ENCODE data around the gene SERTAD2.

Gene SERTAD2

GRCh38 chr2:64685430-64685829 lies 31.7 kb upstream of the SERTAD2 start:
- TF ChIP-seq, protein P1, sequence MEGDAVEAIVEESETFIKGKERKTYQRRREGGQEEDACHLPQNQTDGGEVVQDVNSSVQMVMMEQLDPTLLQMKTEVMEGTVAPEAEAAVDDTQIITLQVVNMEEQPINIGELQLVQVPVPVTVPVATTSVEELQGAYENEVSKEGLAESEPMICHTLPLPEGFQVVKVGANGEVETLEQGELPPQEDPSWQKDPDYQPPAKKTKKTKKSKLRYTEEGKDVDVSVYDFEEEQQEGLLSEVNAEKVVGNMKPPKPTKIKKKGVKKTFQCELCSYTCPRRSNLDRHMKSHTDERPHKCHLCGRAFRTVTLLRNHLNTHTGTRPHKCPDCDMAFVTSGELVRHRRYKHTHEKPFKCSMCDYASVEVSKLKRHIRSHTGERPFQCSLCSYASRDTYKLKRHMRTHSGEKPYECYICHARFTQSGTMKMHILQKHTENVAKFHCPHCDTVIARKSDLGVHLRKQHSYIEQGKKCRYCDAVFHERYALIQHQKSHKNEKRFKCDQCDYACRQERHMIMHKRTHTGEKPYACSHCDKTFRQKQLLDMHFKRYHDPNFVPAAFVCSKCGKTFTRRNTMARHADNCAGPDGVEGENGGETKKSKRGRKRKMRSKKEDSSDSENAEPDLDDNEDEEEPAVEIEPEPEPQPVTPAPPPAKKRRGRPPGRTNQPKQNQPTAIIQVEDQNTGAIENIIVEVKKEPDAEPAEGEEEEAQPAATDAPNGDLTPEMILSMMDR (conservative IDR thresholded peaks at IDR 0.05; ENCODE audit: low read depth, low read length), result no peak
- no peak for DNase-seq (ENCODE audit: low read depth)
- H3K4me3 ChIP-seq (ENCODE audit: low read length), result no peak overlapping the region

DNA sequence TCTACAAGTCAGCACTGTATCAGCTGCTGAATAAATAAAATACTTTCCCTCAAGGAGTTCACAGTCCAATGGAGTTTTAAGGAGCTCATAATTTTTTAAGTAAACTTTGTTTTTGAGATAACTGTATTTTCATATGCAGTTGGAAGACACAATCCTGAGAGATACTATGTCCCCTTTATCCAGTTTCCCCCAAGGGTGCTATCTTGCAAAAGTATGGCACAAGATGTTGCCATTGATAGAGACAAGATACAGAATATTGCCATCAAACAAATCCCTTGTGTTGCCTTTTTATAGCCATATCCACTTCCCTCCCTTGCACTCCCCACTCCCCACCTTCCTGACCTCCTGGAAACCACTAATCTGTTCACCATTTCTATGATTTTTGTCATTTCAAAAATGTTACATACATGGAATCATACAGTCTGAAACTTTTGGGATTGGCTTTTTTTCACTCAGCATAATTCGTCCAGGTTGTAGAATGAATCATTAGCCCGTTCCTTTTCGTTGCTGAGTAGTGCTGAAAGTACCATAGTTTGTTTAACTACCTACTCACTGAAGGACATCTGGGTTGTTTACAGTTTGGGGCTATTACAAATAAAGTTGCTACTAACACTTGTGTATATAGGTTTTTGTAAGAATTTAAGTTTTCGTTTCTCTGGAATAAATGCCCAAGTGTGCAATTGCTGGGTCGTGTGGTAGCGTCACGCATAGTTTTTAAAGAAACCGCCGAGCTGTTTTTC lies 30.2 kb upstream of the SERTAD2 start:
- DNase-seq (ENCODE audit: low read depth), result no peak
- TF ChIP-seq, protein P1 (conservative IDR thresholded peaks at IDR 0.05; ENCODE audit: low read depth, low read length), result no peak
- no peak overlapping the region for H3K4me3 ChIP-seq (ENCODE audit: low read length)

DNA sequence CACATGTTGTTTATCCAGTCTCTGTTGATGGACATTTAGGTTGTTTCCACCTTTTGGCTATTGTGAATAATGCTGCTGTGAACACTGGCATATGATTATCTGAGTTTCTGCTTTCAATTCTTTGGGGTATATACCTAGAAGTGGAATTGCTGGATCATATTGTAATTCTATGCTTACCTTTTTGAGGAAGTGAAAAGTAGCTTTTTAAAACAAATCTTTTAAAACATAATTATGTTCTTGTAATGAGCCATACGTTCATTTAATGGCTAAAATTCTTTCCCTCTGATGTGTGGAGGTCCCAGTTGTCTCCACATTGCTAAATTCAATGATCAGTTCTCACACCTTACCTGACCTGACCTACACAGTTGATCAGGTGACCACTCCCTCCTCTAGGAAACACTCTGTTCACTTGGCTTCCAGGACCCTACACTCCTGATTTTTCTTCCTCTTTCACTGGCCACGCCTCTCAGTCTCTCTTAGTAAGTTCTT lies 27.8 kb upstream of the SERTAD2 start:
- TF ChIP-seq, protein P1 (conservative IDR thresholded peaks at IDR 0.05; ENCODE audit: low read depth, low read length), result no peak
- no peak for DNase-seq (ENCODE audit: low read depth)
- H3K4me3 ChIP-seq (ENCODE audit: low read length), result no peak overlapping the region

GRCh38 chr2:64679673-64680425 lies 26.1 kb upstream of the SERTAD2 start:
- TF ChIP-seq, protein P1 (conservative IDR thresholded peaks at IDR 0.05; ENCODE audit: low read depth, low read length), result no peak
- no peak for DNase-seq (ENCODE audit: low read depth)
- no peak overlapping the region for H3K4me3 ChIP-seq (ENCODE audit: low read length)

- TF ChIP-seq, protein P1 (conservative IDR thresholded peaks at IDR 0.05; ENCODE audit: low read depth, low read length), result no peak
- no peak for DNase-seq (ENCODE audit: low read depth)
- H3K4me3 ChIP-seq (ENCODE audit: low read length), result no peak overlapping the region
Measured at GRCh38 chr2:64678771-64679590, 25.3 kb upstream of the SERTAD2 start.

DNA sequence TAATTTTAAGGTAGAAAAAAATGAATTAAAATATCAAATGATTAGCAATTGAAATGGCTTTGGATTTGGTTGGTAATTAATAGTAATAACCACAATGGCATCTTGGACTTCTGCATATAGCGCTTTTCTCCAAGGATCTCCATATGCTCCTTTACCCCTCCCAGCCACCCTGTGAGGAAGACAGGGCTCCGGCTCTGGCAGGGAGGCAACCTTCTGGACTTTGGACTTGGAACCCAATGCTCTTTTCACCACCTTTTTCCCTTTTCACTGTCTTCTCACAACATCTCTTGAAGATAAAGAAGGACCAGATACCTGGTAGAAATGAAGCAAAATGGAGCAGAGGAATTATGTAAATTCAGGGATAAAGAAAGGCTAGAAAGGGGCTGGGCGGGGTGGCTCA lies 23.8 kb upstream of the SERTAD2 start:
- no peak overlapping the region for H3K4me3 ChIP-seq (ENCODE audit: low read length)
- TF ChIP-seq, protein P1 (conservative IDR thresholded peaks at IDR 0.05; ENCODE audit: low read depth, low read length), result no peak
- DNase-seq (ENCODE audit: low read depth), result no peak
